GM21526 (cell line): ENCODE results near the gene HMGCS2.

ENCODE experiments used
- ATAC-seq: cut with Tn5 transposase; IDR thresholded peaks from one replicate; pipeline ENCODE4 v1.9.1; 2021; ENCODE audit warnings: moderate library complexity; ENCODE audit not compliant: unreplicated experiment, low FRiP score

Gene HMGCS2

DNA sequence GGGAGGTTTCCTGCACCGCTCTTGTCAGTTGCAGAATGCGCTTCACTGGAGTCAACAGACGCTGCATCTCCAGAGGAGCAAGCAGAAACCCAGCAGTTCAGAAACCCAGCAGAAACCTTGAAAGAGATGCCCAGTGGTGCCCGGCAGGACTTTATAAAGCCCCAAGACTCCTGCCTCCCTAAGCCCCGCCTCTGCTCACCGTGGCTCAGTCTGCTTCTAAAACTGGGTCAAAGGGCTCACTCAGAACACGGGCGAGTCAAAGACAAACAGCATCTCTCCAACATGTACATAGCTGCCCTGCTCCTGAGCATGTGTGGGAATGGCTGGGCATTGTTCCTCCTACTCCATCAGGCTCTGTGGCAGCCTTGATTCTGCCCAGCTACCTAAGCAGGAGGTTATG is at the start of gene HMGCS2:
Gene HMGCS2 (minus strand): TSS at position 128 of the 400 bp plus-strand sequence. CDS start 61 bp downstream, at position 67.
- no peak for ATAC-seq

DNA sequence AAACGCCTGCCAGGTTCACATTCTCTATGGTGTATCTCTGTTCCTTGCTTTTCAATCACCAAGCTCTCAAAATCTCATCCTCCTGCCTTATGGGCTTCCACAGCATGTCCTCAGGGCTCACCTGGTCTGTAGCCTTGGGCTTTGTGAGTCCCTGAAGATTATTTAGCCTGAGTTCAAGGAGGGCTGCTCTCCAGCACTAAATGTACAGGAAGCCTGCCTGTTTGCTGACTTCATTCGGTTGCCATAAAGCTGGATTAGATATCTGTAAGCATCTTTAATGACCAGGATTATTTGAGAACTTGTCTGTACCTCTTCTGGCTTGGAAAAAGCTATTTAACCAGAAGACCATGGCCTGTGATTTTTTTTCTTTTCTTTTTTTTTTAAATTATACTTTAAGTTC is 49.5 kb upstream of the HMGCS2 start:
- no peak for ATAC-seq

DNA sequence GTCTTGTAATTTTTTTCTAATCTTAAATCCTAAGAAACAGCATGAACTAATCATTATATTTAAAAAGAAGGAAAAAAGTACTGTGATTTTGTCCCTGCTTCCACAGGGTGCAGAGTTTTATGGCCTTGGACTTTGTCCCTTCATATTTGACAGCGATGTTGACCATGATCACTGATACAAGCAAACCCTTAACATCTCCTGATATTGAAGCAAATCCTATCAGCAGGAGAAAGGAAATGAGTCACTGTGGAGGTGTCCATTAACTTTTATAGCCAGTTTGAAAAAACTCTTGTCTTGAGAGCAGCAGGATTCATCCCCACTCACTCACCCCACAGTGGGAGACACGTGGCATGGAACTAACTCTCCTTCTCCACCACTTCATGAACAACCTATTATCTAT is 47.7 kb upstream of the HMGCS2 start:
- ATAC-seq, result no peak

DNA sequence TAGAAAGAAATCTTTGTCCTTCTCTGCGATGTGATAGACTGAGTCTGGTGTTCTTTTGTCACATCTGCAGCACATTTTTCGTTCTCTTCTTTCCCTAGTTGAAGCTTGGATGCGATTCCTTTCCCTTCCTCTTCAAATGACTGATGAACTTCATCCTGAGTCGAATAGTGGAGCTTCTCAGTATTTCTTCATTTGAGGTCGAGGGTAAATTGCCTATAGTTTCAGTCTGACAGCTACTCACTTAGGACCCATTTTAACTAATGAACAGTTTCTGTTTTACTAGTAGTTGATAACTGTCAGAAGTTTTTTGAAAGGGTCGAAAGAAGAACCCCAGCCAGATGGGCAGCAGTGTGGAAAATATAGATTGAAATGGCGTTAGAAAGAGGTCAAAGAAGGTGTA is 47.2 kb upstream of the HMGCS2 start:
- no peak for ATAC-seq

DNA sequence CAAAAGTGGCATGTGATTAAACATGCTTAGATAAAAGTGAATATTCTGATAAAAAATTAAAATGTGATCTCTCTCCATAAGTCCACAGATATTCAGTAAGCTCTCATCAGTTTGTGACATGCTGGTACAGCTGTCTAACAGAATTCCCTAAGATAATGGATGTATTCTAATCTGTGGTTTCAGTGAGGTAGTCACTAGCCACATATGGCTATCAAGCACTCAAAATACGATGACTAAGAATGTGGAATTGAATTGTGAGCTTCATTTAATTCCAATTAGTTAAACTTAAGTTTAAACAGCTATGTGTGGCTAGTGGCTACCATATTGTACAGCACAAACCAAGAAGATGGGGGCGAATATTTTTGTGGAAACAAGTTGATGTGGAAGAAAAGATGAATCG is 46.7 kb upstream of the HMGCS2 start:
- no peak for ATAC-seq

DNA sequence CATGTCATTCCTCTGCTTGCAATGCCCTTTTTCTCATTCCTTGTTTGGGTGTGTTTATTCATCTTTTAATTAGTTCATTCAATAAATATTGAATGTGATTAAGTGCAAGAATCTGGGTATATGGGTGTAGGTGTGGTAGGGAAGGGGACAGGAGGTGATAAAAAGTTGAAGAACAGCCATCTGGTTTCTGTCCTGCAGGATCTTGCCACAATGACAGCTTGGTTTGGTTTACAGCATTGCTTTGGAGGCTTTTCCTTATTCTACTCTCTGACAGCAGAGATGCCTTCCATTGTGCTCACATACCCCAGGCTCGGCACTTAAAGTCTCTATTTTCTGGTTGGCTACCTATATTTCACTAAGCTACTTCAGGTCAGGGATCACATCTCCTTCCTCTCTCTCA is 45.6 kb upstream of the HMGCS2 start:
- ATAC-seq, result no peak

DNA sequence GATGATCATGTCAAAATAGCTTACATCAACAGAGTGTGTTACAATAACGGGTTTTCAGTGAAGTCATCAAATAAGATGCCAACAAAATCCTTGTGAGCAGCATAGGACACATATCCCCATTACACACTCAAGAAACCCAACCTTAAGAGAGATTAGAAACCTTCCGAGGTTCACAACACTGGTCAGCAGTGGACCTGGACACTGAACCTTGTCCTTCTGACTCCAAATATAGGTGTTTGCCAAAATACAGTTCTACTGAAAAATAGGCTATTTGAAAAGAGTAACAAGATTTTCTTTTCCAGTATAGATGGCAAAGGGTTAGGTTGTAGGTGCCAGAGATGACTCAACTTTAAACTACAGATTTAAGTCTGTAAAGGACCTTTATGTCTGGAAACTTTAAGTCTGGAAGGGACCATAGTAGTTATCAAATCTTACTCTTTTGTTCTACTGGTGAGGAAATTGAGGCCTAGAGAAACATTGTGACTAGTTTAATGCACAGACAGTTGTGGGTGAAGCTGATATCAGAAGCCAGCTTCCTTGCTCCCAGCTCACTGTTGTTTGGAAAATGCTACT is 43.4 kb upstream of the HMGCS2 start:
- no peak for ATAC-seq

DNA sequence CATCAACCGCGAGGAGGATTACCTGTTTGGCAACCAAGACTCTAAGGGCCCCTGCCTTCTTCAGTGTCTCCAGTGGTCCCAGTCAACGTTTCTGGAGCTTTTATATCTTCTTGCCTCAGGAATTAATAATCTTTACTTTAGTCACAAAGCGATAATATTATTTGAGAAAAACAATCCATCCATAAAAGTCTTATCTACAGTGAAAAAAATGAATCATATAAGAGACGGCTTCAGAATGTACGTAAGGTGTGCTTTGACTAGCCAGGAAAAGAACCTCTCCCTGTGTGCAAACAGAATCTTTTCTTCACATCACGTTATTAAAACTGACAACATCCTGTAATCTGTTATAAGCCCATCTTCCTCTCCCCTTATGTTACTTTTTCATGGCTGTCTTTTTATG is 42.7 kb upstream of the HMGCS2 start, which contains the start of gene REG4:
Gene REG4 (minus strand): TSS at position 74 of the 400 bp plus-strand sequence. CDS start 2,691 bp downstream, outside the sequence.
- no peak for ATAC-seq

DNA sequence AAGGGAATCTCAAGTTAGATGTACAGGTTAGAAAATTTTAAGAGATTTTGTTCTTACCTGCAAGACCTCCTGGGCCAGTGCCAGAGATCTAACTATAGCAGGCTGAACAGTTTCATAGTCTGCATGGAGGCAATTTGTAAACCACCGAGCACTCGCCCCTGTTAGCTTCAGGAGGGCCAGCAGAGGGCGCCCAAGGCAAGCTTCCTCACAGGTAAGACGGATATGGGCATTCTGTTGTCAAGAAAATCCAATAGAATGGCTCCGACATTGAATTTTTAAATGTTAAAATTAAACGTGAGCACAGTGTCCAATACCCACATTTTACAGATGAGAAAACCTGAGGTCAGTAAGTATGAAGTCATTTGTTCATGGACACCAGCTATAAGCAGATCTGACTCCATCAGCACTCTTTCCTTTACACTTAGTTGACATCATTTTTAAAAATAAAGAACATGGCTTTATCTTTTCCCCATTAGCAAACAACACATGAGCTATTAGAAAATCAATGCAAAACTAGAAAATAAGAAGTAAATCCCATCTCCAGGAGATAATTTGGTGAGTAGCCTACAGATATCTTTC is 40.4 kb upstream of the HMGCS2 start:
- ATAC-seq, result no peak

DNA sequence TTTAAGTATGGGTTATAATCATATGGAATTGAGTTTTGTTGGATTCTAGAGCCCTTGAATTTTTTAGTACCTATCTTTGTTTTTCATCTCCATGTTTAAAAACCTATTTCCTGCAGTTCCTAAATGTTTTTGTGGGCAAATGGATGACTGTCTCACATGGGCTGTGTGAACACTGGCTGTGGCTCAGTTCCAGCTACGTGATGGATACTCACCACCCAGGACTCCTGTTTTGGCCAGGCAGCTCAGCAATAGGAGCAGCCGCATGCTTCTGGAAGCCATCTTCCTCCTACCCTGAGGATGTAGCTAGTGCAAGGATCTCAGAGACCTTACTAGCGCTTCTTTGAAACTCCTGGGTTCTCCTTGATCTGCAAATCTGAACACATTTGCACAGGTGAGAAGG is 39.8 kb upstream of the HMGCS2 start:
- no peak for ATAC-seq

DNA sequence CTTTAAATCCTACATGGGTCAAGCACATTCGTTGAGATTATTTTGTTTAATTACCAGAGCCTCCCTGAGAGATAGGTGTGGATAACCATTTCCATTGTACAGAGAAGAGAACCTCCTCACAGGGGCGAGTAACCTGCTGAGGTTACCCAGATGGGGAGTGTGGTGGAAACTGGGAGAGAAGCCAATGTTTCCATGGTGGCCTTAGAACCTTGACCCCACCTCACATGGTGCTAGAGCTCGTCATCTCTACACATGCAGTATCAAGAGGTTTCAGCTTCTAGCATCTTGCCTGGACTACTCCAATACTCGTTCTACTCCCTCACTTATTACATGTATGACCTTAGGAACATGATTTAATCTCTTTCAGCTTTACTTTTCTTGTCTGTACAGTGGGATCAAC is 37.8 kb upstream of the HMGCS2 start:
- no peak for ATAC-seq

DNA sequence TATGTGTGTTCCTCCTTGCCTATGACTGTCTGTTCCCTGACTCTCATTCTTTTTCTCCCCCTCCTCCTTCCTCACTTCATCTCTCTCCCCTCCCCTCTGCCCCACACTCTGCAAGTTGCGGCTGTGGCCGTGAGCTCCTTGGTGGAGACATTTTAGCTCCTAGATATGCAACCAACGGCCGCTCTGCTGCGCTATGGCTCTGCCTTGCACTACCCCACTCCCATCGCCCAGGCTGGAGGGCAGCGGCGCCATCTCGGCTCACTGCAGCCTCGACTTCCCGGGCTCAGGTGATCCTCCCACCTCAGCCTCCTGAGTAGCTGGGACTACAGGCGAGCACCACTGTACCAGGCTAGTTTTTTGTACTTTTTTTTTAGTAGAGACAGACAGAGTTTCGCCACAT is 37.0 kb upstream of the HMGCS2 start:
- no peak for ATAC-seq

DNA sequence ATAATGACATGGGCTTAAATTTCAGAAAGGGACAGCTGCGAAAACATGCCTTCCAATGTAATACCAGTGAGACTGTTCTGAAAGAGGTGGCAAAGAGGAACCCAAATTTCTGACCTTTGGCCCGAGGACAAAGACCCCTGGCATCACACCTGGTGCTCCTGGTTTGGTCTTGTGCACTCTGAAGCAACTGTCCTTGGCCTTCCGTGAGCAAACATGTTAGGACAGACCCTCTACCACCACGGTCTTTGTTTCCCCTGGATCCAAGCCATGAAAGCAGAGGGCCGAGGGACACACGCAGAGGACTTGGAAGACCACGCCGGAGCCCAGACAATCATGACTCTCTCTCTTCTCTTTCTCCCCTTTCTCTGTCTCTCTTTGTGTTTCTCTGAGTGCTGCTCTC is 36.5 kb upstream of the HMGCS2 start:
- ATAC-seq, result no peak

DNA sequence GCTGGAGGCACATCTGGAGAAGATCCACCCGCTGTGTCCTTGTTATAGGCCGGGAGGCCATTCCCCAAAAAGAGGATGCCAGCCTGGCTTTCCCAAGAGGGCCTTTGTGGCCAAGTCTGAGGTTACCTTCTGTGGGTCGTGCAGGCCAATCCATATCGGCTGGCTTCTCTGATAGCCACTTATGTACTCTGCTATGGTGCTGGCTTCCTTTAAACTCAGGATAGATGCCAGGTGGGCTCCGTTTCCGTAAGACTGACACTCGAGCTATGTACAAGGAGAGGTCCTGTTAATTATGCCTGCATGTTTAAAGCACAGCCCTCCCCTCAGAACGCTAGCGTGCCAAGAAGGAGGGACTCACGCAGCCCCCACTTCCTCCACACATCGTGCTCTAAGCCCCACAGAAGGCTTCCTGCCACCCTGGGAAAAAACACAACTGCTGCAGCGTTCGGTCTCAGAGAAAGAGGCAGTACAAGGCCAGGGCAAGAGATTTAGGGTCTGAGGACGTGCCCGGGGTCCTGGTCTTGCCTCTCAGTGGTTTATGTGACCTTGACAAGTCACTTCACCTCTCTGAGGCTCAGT is 31.0 kb upstream of the HMGCS2 start:
- no peak for ATAC-seq

DNA sequence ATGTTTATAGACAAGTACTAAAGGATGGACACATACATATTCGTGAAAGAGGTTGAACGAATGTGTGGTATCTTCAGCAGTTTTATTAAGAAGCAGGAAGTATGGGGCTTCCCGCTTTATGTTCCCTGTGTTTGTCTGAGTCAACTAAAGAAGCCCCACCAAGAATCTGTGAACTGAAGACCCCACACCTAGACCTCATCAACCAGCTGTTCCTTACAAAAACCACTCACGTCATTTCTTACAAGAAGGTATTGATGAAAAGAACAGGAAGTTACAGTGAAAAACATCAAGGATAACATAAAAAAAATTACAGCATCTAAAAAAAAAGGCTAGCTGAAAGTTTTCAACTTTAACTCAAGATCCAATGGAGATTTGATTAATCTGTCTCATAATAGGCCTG is 30.3 kb upstream of the HMGCS2 start:
- no peak for ATAC-seq

DNA sequence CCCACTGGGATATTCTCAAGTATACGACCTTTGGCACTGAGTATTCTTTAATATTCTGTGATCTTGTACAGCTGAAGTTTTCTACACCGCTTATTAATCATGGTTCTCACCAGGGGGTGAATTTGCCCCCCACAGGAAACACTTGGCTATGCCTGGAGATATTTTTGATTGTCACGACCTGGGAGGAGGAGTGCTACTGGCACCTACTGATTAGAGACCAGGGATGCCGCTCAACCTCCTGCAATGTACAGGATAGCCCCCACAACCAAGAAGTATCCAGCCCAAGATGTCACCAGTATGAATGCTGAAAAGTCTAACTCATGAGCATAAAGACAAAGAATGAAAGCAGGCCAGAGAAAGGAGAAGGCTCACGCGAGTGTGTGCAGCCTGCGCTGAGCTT is 28.9 kb upstream of the HMGCS2 start:
- no peak for ATAC-seq

DNA sequence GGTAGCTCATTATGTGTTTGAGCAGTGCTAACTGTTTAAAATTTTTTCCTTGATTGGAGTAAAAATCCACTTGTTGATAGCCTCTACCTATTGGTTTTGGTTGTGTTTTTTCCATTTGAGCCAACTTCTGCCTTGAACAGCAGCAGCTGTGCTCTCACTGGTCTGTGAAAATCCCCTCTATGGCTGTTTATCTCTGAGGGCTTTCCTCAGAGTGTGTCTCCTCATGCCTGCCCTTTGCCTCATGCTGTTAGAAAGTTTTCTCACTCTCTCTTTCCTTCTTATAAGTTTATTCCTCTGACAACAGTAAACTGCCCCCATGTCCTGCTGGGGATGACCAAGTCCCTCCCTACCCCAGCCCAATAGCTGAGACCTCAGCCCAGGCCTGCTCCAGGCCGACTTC is 28.5 kb upstream of the HMGCS2 start:
- ATAC-seq, result no peak

DNA sequence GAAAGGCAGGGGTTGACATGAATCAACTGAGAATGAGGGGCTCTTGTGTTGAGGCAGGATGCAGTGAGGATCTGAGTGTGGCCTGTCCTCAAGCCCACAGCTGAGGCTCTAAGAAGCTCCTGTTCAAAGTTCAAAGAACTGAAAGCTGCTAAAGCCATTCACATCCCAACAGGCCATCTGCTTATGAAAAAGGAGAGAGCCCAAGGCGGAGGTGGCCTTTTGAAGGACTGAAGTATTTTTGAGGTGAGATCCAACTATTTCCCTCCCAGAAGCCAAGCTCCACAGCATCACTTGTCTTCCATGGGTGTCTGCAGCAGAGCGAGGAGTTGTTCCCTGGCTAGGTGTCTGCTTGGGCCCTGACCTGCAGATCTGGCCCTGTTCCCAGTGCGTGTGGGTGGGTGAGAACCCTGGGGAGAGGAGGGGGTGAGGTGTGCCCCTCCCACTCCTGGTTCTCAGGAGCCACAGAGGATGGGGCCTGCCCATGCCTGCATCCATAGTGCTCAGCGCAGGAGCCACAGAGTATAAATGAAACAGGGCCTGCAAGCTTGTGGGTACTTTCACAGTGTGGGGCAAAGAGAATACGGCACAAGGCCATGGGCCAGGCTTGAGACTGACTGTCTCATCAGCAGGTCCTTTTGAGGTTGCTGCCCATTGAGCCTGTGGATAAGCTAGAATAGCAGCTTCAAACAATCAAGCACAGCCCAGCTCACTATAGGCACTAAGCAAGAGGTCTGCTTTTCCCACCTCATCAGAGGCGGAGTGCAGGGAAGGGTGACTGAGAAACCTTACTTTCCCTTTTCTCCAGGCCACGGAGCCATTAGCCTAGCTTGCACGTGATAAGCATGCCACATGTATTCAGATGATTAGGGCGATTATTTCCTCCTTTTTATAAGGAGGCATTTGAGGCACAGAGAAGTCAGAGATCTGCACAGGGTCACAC is 26.8 kb upstream of the HMGCS2 start:
- no peak for ATAC-seq

DNA sequence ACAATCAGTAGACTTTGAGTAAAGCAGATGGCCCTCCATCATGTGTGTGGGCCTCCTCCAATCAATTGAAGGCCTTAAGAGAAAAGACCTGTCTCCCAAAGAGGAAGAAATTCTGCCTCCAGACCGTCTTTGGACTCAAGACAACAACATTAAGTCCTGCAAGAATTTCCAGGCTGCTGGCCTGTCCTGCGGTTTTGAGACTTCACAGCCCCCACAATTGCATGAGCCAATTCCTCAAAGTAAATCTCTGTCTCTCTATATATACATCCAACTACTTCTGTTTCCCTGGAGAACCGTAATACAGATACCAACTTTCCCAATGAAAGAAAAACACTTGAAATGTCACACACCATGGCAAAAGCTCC is 26.2 kb upstream of the HMGCS2 start:
- ATAC-seq, result no peak

DNA sequence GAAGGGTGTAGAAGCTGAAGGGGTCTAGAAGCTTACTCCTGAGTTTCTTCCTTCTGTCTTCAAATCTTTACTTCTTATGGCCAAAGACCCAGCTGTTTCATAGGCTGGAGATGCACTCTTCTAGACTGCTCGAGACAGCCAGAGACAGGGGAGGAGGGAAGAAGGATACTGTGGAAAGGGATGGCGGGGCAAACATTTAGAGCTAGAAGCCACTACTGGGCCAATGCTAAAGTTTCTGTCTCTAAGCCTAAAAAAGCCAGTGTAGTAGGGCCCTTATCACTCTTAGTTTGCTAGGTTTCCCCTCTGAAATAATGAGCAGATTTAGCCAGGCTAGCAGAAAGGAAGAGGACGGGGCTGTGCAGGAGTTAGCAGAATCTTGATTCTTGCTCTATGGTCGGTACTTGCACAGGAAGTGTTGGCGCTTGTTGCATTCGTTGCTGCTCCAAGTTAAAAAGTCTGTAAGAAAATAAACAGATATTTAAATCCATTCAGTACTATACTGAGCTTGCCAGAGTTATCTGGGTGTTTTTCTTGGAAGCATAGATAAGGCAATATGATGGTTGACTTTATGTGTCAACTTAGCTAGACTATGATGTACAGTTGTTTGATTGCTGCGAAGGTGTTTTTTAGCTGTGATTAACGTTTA is 25.6 kb upstream of the HMGCS2 start:
- no peak for ATAC-seq

DNA sequence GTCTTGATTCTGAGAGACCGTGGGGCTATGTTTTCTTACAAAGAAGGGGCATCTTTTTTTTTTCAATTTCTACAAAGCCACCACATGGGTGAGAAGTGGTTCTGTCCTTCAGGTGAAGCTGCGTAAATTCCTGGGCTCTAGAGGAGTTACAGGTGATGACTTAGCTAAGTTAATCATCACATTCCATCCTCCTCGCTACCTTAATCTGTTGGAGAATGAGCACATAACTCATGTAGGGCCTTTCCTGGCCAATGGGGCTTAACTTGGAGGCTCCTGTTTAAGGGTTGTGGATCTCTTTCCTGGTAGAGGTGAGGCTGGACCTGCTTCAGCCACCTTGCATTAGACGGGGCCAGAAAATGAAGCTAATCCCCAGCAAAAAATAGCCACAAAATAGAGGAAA is 22.7 kb upstream of the HMGCS2 start:
- no peak for ATAC-seq
